GM21381 (cell line): ENCODE data around the gene CACNA1I.
"Not testable (repeated sequence)": the region's sequence is repeated elsewhere in the genome, so short reads cannot be mapped to it uniquely, and the experiment has no call there.

Source experiments
- ATAC-seq: cut with Tn5 transposase; IDR thresholded peaks from one replicate; pipeline ENCODE4 v1.9.1; 2021; ENCODE audit warnings: mild to moderate bottlenecking, moderate library complexity; ENCODE audit not compliant: unreplicated experiment

The CACNA1I gene

DNA sequence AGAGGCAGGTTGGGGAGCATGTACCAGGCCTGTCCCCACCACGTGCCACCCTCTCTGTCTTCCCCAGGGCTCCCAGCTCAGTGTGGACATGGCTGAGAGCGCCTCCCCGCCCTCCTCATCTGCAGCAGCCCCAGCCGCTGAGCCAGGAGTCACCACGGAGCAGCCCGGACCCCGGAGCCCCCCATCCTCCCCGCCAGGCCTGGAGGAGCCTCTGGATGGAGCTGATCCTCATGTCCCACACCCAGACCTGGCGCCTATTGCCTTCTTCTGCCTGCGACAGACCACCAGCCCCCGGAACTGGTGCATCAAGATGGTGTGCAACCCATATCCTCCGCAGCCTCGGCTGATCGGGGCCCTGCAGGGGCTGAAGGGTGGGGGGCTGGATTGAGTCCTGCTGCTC lies at the start of gene CACNA1I:
TSS of gene CACNA1I (plus strand) at position 89 of the 400 bp plus-strand sequence. CDS start at position 89, 0 bp downstream.
- ATAC-seq: no peak

DNA sequence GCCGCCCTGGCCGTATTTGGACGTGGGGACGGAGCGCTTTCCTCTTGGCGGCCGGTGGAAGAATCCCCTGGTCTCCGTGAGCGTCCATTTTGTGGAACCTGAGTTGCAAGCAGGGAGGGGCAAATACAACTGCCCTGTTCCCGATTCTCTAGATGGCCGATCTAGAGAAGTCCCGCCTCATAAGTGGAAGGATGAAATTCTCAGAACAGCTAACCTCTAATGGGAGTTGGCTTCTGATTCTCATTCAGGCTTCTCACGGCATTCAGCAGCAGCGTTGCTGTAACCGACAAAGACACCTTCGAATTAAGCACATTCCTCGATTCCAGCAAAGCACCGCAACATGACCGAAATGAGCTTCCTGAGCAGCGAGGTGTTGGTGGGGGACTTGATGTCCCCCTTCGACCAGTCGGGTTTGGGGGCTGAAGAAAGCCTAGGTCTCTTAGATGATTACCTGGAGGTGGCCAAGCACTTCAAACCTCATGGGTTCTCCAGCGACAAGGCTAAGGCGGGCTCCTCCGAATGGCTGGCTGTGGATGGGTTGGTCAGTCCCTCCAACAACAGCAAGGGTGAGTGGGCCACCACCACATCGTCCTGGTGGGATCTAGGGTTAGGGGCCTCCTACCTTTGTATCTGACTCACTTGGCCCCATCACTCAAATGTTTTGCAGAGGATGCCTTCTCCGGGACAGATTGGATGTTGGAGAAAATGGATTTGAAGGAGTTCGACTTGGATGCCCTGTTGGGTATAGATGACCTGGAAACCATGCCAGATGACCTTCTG lies 49.3 kb upstream of the CACNA1I start:
- ATAC-seq: not testable (repeated sequence)

DNA sequence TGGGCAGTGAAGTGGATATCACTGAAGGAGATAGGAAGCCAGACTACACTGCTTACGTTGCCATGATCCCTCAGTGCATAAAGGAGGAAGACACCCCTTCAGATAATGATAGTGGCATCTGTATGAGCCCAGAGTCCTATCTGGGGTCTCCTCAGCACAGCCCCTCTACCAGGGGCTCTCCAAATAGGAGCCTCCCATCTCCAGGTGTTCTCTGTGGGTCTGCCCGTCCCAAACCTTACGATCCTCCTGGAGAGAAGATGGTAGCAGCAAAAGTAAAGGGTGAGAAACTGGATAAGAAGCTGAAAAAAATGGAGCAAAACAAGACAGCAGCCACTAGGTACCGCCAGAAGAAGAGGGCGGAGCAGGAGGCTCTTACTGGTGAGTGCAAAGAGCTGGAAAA lies 48.5 kb upstream of the CACNA1I start:
- ATAC-seq: not testable (repeated sequence)

DNA sequence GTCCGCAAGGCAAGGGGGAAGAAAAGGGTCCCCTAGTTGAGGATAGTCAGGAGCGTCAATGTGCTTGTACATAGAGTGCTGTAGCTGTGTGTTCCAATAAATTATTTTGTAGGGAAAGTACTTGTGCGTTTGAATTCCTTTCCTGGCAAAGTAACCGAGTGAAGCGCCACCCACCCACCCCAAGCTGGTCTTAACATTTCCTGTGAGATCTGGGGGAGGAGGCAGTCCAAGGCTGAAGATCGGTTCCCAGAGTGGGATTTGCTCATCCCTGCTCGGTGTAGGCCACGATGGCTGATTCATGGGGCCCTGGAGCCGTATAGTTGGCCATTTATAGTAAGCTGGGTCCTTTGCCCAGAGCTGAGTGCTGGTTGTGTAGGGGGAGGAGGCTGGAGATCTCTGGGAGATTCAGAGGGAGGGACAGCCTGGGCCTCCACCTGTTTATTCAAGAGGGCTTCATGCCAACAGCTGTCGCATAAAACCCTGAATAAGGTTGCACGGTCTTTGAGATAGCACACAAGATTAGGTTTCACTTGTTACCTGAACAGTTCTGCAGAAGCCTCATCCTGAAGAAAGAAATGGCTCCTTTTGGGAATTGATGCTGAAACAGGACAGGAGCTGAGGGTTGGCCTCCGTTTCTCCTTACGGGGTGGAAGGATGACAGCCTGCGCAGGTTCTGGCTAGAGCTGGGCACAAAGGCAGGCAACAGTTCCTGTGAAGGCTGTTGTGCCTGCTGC lies 47.8 kb upstream of the CACNA1I start:
- ATAC-seq: no peak

DNA sequence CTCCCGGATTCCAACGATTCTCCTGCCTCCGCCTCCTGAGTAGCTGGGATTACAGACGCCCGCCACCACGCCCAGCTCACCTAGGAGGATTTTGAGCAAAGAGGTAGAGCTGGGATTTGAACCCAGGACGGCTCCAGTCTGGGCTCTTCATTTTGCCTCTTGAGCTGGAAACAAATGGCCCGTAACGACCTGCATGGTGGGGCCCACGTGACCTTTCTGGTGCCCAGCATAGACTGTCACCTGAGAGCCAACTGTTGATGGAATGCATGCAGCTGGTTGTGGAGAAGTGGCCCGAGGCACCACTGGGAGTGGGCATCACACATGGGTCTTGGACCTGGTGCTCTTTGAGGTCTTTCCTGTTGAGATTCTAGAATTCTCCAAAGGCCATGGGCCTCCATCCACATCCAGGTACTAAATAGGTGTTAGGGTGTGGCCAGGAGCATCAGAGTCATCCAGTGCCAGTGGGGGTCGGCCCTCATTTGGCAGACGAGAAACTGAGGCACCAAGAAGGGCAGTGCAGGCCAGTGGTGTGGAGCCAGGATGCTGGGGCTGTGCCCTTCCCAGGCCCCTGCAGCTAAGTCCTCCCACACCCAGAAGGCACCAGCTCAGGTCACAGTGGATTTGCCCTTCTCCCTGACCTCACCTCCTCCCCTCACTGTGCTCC lies 46.3 kb upstream of the CACNA1I start:
- ATAC-seq: no peak

DNA sequence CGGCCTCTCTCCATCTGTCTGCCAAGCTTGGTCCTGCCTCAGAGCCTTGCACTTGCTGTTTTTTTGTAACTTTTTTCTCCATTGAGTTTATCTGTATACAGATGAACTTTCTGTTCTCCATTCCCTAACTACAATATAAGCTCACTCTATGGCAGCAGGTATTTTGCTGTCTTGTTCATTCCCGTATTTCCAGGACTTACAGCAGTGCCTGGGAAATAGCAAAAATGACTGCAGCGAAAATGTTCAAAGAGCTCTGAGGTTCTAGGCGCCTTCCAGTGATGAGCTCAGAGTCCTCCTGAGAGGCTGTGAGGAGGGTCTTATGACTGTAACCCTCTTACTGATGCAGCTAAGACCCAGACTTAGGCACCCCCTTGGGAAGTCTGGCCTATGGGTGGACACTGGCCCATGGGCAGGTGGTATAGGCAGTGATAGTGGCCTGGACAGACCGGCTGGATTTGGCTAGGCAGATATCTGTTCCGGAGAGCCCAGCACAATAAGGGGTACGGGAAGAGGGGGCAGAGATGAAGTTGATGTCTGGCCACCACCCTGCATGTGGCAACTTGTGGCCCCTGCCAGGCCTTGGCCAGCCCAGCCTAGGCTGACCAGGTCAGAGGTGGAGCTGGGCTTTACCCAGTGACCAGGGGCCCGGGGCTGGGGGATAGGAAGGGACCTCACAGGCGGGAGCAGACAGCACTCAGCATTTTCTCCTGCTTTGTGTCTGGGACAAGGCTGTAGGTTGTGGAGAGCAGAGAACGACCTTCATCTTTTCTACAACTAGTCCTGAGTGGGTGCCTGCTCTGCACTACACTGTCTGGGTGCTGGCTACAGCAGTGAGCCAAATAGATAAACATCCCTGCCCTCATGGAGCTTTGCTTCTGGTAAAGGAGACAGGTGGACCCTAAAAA lies 45.5 kb upstream of the CACNA1I start:
- ATAC-seq: no peak

DNA sequence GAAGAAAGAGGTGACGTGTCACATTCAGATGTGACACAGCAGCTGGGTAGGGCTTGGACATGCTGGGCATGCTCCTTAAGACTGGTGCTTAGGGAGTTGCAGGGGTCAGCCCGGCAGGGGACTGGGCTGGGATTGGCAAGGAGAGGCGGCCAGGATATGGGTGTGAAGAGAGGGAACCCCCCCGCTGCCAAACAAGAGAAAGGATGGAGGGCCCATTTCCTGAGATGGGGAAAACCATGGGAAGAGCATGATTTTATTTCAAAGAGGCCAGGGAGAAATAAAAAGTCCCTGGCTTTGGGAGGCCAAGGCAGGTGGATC lies 44.9 kb upstream of the CACNA1I start:
- no peak for ATAC-seq

DNA sequence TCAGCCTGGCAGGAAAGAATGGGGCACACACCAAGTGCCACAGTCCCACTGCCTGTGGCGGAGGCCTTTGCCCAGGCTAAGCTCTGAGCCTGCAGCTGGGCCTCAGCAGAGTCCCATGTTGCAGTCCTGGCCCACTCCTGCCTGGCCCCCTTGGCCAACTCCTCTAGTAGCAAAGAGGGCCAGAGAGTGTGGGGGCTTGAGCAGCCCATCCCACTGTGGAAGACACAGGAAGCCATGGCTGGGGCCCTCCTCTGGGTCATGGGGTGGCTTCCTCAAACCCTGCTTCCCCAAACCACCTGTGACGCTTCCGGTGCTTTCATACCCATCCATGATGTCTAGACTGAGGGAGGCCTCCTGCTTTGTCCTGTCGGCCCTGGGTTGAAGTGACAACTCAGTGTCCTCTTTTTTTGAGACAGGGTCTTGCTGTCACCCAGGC lies 43.8 kb upstream of the CACNA1I start:
- ATAC-seq: no peak

DNA sequence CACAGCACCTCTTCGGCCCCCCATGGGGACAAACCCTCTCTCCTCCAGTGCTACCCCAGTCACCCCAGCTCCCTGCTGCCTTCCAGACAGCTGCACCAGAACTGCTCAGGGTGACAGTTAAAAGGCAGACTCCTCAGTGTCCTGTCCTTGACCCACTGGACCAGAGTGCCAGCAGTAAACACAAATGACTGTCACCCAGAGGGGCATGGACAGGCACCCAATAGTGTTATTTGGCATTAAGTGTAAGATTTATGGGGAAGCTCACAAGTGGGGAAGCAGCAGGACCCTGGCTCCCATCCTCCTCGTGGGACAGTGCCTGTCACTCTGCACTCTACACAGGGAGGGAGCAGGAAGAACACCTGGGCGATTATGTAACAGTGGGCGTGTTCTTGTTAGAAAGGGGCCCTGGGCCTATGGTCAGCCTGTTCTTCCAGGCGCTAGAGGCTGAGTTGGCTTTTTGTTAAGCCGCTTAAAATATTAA lies 43.0 kb upstream of the CACNA1I start:
- no peak for ATAC-seq

DNA sequence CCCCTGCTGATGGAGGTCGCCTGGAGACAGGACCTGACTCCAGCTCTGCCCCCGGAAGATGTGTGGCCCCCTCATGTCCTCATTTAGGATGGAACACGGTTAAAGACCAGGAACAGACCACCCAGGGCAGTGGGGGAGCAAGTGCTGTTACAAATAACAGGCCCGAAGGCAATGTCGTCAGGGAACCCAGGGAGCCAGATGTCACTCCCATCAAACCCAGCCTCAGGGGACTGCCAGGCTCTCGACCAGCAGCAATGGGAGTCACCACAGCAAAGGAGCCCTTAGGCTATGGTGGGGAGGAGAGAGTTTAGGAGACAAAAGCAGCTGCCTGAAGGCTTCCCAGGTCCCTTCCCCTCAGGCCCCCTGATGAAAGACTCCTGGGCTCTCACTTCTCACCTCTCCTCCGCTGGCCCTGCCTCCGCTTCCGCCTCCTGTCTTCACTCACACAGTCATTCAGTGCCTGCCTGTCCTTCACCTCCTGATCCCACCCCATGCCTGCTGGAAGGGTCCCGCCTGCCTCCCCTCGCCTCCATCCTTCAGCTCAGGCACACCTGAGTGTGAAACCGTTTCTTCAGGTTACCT lies 42.4 kb upstream of the CACNA1I start:
- ATAC-seq: no peak

DNA sequence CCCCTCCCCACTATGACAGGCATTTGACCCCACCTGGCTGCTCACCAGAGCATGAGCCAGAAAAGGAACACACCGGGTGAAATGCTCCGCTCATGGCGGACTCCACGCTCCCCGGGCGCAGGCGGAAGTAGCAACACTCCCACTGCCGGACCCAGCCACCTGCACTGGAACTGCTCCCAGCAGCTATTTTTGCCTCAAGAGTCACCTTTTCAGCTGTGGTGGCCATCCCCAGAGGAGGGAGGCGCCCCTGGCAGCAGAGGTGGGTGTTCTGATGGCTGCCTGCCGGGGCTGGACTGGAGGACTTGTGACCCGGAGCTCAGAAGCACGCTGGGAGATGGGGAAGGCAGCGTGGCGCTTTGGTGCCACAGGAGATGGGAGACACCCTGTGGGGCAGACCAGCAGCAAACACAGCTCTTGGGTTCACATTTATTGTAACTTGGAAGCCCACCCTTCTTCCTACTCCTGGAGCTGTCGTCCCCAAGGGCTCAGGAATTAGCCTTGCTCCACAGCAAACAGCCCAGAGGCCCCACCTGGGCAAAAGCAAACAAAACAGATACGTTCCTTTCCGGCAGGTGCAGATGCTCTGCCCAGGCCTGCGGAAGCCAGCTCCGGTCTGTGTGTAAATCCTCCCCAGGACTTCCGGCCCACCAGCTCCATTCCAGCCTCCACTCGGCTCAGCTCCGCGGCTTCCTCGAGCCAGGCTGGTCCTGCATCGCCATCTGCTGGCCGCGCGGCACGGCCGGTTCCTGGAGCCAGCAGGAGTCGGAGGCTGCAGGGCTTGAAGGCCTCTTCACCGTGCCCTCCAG lies 41.7 kb upstream of the CACNA1I start:
- ATAC-seq: no peak

DNA sequence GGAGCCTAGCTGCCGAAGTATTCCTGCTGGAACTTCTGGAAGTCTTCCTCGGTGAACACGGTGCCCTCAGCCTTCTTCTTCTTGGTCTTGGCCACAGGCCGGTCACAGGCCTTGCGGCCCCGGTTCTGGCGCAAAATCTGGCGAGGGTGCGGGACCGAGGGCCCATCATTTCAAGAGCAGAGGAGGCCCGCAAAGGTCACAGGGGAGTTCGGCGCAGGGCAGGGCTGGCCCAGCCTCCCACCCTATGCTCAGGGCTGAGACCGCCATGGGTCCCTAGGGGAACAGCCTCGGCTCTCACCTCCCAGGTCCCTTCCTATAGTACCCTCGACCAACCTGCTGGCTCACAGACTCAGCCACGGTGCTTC lies 41.1 kb upstream of the CACNA1I start:
- no peak for ATAC-seq

DNA sequence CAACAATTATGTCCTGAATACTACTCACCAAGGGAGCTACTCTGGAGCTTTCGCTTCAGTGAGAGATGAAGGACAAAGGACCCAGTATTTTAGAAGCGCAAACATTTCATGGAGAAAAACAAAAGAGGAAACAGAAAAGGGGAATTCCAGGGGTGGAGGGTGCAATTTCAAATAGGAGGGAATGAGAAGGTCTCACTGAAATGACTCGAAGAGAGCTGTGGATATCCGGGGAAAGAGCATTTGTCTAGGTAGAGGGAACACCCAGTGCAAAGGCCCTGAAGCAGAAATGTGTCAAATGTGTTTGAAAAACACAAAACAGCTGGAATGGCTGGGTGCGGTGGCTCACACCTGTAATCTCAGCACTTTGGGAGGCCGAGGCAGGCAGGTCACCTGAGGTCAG lies 40.4 kb upstream of the CACNA1I start:
- no peak for ATAC-seq

DNA sequence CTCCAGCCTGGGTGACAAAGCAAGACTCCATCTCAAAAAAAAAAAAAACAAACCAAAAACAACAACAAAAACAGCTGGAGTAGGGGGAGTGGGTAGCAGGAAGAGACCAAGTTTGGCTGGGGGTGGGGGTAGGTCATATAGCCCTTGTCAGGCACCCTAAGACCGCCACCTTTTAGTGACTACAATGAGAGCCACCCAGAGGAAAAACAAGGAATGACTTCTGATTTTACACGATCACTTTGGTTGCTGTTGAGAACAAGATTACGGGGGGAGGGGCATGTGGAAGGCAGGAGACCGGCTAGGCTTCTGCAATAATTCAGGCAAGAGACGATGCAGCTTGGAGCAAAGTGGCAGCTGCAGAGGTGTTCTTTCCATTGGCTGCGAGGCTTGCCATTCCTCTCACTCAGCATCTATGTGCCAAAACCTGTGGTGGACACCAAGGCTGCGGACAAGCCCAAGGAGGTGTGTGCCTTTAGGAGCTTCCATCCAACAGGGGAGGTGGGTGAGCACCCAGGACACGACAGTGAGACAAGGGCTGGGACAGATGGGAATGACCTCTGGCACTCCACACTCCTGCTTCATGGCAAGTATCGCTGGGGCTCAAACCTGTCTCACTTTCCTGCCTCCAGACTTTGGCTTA lies 39.7 kb upstream of the CACNA1I start:
- ATAC-seq: no peak

DNA sequence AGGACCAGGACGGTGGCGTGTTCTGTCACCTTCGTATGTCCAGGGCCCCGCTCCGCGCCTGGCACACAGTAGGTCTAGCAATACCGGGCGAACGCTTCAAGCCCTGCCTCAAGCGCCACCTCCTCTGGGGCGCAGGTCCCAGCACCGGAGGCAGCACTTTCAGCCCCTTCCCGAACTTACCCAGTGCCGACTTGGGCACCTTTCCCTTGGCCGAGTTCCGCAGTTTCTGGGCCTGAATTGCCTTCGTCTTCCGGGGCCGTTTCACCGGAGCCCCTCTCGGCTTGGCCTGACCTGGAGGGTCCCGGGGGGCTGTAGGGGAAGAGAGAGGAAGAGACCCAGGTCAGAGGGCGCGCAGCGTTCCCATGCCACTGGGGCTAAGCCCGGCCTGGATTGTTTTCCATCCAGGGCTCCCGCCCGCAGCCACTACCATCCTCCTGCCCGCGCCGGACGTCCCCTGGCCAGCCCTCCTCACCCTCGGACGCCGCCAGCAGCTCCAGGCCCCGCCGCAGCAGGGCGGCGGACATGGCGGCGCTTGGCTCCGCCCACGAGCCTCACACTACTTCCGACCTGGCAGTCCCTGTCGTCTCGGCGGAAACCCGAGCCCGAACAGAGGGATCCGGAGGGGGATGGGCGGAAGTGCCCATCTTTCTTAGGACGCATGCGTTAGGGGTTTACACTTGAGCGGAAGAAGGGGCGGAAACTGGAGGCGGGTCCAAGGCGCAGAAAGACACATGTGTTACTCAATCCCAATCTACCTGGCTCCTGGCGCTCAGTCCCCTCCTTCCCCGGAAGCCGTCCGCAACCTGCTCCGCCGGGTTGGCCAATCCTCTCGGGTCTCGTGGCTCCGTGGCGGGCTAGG lies 38.1 kb upstream of the CACNA1I start, which contains the start of gene RPS19BP1:
TSS of gene RPS19BP1 (minus strand) at position 534 of the 859 bp plus-strand sequence. CDS start at position 524, 10 bp downstream.
- peak; percentile 71 for ATAC-seq

DNA sequence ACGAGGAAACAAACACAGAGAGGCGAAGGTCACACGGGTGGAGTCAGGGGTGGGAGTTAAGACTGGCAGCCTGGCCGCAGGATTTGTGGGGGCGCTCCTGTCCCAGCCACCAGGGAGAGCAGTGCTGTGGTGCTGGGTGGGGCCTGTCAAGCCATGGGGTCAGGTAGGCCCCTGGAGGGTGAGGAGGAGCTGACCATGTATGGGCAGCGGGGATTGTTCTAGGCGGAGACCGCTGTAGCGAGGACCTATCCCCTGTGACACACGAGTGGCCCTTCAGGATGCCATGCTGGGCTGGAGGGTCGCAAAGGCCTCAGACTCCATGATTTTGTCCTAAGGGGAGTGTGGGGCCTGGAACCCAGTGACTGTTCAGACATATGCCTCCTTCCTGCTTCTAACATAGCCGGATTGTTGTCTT lies 36.5 kb upstream of the CACNA1I start:
- no peak for ATAC-seq

DNA sequence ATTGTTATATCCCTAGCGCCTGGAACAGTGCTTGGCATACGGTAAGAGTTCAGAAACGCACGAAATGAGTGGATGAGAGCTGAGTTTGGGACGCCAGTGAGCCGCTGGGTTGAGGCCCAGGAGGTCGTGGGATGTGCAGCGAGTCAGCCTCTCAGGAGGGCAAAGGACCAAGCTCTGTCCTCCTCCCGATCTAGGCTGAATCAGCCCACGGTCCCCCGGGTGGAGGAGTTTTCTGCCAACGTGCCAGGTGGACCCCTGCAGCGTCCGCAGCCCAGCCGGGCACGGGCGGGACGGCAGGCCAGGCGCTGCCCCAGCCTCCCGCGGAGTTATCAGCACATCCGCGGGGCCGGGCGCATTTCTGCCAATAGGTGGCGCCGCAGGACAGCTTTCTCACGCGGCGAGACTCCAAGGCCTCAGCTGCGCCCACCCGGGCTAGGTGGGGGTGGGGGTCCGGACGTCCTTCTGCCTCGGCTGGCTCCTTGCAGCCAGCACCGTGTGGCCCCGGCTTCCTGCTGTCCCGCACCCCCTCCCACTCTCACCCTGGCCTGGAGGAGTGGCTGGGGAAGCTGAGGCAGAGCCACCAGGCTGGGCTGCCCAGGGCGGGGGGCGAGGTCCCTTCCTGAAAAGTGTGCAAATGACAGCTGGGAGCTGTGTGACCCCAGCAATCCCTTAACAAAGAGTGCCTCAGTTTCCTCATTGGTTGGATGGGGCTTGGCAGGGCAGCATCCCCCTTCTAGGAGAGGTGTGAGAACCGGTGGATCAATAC lies 35.8 kb upstream of the CACNA1I start:
- no peak for ATAC-seq
